Ecto neural progenitor cell (in vitro differentiated cells): ENCODE data around the gene MRPL34.

Source experiments
- DNase-seq: peaks from one replicate; pipeline ENCODE4 v3.0.0-alpha.2; 2018; ENCODE audit warnings: low spot score

The MRPL34 gene

DNA sequence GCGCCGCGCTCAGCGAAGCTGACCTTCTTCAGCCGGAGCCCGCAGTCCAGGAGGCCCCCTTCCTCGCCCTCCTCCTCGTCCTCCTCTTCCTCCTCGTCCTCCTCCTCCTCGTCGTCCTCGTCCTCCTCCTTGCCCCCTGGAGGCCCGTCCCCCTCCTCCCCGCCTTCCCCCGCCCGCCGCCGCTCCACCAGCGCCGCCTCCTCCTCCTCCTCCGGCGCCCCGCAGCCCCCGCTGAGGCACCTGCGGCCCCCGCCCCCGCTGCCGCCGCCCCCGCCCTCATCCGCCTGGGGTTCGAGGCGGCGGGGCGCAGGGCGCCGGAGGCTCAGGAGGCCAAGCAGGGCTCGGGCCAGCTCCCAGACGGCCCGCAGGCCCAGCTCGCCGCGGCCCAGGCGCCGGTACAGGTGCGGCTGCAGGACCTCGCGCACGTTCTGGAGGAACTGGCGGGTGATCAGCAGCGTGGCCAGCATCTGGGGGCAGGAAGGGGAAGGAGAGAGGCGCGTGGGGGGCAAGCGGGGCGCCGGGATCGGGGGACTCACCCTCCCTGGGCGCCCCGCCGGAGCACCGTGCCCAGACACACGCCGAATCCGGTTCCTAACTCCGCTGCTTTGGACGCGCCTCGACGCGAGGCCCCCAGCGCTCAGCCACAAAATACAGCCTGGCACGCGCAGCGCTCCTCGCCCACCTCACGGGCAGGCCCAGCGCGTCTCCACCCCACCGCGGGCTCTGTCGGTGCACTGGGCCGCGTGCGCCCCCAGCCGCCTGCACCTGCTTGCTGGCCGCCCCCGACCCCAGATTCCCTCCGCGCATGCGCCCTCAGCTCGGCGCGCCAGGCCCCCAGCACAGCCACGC lies 23.1 kb downstream of the MRPL34 start:
- no peak for DNase-seq

DNA sequence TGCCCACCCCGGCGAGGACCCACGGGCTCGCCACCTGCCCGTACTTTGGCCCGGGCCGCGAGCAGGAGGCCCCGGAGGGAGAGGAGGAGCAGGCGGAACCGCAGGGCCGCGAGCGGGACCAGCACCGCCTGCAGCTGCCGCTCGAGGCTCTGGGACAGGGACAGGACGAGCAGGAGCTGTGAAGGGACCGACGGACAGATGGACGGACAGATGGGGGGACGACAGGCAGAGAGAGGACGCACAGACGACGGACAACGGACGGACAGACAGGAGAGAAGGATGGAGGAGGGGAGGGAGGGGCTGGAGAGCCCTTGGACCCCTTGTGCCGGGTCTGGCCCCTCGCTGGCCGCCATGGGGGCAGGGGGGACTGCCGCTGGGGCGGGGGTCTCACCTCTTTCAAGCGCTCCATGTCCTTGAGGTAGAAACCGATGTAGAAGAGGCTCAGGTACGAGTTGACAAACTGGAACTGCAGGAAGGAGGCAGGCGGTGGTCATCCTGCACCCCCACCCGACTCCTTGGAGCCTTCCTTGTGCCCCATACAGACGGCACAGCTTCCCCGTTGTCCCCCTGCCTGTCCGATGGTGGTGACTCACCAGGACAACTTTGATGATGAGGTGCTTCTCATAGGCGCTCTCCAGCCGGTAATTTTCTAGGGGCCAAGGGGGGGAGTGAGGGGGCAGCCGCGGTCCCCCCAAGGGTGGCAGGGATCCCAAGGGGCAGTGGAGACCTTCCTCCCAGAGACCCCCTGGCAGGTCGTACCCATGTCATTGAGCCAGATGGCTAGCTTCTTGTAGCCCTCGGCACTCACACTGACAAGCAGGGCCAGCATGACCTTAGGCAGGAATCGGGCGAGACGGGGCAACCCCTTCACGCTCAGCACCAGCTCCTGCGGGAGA lies 23.9 kb downstream of the MRPL34 start:
- no peak for DNase-seq

DNA sequence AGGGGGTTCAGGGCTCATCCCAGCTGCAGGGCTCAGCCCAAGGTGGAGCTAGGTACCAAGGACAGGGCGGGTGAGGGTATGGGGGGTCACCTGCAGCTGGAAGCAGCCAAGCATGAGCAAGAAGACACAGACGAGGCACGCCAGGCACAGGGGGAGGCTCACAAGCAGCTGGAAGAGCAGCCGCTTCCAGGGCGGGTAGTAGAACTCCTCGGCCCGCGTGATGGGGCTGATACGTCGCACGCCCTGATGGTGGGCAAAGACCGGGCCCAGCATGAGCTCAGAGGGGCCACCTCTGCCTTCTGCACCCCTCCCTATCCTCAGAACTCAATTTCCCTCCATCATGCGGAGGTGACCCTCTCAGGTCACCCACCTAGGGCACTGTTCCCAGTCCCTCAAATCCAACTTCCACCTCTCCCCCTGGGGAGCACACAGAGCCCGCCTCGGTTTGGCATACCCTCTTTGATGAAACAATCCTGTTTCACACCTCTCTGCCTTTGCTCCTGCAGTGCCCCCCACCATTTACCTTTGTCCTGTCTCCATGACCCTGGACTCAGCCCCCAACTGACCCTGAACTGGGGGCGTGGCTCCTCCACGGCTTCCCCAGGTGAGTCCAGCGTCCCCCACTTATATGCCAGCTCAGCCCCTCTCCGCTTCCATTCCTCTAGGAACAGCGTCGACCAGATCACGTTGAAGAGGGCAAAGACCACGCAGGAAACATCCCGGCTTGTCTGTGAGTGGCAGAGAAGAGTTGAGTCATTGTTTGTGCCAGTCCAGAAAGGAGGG lies 24.8 kb downstream of the MRPL34 start:
- DNase-seq, result no peak

DNA sequence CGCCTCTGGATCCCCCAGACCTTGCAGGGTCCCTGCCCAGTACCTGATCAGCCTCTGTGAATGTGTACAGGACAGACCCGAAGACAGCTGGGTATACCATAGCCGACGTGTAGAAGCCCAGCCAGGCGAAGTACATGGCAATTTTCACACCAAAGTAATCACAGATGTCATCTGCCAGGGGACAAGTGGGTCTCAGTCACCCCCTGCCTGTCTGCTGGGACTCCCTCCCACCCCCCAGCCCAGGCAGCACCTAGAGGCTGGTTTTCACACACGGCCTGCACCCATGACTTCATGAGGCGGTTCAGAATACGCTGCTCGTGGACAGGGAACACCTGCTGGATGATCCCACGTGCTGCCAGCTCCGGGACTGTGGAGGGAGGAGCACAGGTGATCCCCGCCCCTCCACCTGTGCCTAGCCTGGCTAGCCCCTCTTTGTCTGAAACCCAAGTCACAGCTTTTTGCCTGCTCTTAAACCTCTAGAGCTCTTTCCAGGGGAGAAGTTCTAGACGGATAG lies 25.4 kb downstream of the MRPL34 start:
- DNase-seq, result no peak

DNA sequence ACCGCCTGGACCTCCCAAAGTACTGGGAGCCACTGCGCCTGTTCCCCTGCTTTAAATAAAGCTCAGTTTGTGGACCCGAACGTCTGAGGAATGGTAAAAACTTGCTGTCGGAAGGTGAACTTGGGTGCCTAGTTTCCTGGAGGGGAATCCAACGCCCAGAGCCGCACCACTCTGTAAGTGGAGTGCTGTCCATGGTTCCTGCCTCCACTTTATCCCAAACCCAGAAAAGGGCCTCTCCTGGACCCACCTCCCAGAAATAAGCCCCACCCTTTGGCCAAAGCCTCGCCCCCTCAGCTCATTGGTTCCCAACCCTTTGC lies 26.6 kb downstream of the MRPL34 start:
- no peak for DNase-seq

DNA sequence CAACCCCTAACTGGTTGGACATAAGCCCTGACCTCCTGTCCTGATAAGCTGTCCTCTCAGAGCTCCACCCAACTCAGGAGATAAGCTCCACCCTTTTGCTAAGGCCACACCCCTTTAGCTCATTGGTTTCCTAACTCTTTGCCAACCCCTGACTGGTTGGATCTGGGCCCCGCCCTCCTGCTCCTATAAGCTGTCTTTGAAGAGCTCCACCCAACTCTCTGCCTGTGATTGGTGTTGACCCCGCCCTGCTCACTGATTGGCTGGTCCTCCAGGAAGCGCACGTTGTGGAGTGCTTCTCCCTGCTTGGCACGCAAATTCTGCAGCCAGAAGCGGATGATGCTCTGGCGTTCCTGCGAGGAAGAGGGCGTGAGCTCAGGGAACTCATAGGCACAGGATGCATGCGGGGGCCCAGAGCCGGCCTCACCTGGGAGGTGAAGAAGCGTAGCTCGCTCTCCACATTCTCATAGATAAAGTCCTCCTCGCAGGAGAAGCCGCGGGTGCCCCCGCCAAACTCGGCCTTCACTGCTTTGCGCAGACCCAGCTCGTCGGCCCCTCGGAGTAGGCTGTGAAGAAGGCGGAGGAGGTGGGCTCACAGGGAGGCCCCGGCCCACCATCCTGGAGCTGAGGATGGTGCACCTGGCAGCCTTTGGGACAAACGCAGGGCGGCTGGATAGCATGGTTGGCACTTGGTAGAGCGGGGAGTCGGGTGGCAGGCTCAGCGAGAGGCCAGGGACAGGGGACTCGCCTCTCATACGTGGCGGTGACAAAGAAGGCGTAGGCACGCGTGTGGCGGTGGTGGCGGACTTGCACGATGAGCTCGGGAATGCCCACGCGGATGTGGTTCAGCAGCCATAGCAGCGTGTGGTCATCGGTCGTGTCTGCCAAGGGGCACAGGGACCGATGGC lies 27.3 kb downstream of the MRPL34 start:
- peak; percentile 67 for DNase-seq

DNA sequence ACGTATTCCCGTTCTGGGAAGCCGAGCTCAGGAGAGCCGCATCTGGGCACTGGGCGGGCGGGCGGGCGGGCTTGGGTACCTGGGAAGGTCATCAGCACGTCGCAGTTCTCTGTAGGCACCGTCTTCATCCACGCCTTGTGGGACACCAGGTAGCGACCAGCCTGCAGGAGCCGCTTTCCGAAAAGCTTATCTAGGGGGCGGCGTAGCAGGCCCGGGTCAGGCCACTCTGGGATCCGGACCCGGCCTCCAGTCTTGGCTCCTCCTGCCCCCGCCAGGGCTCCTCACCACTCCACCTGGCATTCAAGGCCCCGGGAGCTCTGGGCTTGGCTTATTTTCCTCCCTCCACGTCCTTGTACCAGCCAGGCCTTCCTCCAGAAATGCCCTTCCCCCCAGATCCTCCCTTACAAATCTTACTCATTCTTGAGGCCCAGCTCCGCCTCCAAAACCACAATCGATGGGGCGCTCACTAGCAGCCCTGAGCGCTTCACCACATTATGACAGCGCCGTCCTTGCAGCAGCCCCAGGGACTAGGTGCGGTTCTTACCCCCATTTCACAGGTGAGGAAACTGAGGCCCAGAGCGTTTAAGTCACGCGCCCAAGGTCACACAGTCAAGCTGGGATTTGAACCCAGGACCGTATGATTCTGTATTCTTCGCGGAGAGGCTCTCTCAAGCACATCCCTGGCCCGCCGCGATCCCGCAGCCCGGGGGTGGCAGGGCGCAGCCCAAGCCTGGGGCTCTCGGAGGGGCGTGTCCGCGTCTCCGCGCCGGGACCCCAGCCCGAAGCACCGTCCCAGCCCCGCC lies 28.1 kb downstream of the MRPL34 start:
- no peak for DNase-seq

DNA sequence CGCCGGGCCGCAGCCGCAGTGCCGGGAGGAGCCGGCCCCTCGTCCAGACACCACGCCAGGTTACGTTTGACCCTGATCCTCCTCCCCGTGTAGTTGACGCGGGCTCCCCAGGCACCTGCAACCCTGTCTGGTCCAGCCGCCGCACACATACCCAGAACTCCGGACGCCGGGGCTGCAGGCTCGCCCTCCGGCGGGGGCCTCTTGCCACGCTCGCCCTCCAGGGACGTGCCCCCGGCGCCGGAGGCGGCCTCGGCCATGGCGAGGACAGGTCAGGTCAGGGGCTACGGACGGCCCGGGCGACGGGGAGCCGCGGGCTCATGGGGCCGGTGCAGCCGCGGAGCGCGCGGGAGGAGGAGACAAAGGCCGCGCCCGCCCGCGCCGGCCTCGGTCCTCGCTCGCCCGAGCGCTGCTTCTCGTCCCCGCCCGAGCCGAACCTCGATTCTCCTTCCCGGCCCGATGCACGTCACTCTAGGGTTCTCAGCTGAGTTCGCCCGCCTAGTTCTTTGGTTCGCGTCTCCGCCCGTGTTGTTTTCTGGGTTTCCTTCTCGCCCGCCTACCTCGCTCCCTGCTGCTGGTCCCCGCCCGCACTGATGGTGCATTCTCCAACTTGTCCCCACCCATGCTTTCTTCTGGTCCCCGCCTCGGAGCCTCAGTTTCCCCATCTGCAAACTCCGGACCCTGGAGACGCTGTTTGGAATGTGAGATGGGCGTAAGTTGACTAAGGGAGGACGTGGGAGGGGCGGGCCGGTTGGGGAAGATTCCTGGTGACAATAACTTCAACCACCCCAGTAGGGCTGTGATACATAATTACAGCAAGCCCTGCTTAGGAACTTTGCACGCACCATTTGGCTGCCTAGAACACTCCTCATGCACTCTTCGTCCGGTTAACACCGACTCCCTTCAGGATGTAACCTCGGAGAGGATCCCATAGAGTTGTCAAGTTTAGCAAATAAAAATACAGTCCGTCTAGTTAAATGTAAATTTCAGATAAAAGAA lies 29.0 kb downstream of the MRPL34 start, which contains the start of gene ANO8:
Gene ANO8 (minus strand): TSS at position 442 of the 996 bp plus-strand sequence. CDS start 185 bp downstream, at position 257.
- DNase-seq, result peak; percentile 96

DNA sequence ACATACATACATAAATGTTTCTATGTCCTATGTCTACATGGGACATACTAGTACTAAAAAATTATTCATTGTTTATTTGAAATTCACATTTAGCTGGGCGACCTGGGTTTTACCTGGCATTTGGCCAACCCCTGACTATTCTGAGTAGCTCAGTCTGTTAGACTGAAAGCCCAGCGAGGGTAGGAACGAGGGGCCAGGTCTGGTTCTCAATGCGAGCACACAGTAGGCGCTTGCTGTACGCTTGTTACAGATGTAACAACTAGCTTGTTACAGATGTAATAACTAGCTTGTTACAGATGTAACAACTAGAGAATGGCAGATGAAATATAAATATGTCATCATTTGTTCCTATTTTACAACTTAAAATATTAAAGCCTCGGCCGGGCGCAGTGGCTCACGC lies 29.9 kb downstream of the MRPL34 start:
- DNase-seq, result no peak

DNA sequence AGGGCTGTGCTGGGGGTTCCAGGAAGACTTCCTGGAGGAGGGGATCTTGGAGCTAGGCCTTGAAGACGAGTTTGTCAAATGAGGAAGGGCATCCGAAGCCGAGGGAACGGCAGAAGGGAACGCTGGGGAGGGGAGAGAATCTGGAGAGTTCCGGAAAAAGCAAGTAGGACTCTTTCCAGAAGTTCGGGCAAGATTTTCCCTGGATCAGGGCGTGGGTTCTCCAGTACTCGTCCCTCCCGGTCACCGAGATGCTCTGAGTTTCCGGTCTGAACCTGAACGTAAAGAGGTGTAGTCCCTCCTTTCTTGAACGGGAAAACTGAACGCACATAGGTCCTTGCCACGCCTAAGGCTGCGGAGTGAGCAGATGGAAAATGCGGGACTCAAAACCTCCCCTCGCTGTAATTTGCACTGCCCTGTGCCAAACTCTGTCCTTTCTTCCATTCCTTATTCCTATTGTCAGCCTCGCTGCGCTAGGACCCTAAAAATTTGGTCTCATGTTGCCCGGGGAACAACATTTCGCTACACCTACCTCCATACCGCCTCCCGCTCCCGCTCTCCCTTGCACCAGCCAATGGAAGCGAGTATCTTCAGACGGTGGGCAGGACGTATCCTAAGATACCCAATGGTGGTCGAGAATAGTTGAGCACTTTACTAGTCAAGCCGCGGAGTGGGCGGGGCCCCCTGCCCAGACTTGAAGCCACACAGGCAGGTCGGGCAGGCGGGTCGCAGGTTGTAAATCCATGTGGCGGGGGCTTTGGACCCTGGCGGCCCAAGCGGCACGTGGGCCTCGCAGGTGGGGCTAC lies 31.4 kb downstream of the MRPL34 start, which contains the start of gene GTPBP3:
Gene GTPBP3 (plus strand): TSS at position 682 of the 803 bp plus-strand sequence. CDS start 59 bp downstream, at position 741.
- DNase-seq, result peak; percentile 96

DNA sequence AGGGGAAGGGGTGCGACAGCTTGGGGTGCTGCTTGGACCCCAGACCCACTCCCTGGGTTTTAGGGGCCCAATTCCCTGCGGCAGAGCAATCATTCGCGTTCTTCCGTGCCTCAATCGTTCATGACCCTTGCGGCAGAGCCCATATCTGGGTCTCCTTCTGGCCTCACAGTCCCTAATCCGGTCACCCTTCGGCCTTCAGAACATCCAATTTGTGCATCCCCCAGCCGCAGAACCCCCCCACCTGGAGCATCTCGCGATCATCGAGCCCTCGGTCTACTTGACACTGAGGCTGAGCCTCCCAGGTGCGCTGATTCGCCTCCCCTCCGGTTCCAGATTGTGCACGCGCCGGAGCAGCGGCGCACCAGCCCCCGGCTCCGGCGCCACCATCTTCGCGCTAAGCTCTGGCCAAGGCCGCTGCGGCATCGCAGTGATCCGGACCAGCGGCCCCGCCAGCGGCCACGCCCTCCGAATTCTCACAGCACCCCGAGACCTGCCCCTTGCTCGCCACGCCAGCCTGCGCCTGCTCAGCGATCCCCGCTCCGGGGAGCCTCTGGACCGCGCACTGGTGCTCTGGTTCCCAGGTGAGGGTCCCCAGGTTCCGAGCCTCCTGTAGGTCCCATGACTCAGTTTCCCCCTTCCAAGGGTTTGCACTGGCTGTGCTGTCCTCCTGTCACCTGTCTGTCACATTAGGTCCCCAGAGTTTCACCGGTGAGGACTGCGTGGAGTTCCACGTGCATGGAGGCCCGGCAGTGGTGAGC lies 32.2 kb downstream of the MRPL34 start:
- DNase-seq, result no peak

DNA sequence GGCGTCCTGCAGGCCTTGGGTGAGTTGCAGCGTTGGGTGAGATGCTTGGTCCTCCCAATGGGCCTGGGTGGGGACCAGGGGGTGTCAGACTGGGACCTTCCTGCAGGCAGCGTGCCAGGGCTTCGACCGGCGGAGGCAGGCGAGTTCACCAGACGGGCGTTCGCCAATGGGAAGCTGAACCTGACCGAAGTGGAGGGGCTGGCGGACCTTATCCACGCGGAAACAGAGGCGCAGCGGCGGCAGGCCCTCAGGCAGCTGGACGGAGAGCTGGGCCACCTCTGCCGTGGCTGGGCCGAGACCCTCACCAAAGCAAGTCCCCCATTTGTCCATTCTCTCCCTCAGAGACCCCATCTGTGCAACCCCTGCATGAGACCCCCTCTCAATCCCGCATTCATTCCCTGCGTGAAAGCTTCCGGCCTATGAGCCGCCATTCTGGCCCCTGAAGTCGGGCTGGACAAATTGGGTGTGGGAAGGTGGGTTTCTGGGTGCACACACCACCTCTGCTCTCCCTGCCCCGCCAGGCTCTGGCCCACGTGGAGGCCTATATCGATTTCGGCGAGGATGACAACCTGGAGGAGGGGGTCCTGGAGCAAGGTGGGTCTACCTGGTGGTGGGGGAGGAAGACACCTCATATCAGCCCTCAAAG lies 32.9 kb downstream of the MRPL34 start:
- no peak for DNase-seq

DNA sequence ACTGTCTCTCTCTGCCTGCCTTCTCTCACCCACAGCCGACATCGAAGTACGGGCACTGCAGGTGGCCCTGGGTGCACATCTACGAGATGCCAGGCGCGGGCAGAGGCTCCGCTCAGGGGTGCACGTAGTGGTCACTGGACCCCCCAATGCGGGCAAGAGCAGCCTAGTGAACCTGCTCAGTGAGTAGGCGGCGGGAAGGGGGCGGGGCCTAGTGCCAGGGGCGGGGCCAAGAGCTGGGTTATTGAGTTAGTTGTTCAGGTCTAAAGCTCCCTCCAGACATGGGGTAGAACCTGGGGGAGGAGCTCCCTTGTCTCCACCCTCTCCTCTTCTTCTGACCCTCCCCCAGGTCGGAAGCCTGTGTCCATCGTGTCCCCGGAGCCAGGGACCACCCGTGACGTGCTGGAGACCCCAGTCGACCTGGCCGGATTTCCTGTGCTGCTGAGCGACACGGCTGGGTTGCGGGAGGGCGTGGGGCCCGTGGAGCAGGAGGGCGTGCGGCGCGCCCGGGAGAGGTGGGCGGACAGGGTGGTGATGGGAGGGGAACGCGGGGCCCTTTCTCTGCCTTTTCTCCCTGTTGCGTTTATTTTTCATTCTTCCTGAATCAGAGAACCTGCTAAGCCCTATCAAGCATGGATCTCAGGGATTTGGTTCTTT lies 33.5 kb downstream of the MRPL34 start:
- DNase-seq, result no peak

DNA sequence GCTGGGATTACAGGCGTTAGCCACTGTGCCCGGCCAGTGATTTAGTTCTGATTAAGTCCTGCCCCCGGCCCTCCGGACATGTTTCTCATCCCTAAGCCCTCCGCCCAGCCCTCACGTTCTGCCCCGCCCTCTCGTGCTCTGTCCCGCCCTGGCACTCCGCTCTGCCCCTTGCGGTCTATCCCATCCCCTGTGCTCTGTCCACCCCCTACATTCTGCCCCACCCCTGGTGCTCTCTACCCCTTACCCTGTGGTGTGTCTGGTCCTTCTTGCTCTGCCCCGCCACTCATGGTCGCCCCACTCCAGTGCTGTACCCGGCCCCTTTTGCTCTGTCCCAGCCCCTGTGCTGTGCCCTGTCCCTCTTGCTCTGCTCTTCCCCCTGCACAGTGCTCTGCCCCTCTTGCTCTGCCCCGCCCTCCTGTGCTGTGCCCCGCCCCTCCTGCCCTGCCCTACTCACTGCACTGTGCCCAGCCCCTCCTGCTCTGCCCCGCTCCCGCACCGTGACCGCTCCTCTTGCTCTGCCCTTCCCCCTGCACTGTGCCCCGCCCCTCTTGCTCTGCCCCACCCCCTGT lies 34.7 kb downstream of the MRPL34 start:
- DNase-seq, result peak; percentile 86

DNA sequence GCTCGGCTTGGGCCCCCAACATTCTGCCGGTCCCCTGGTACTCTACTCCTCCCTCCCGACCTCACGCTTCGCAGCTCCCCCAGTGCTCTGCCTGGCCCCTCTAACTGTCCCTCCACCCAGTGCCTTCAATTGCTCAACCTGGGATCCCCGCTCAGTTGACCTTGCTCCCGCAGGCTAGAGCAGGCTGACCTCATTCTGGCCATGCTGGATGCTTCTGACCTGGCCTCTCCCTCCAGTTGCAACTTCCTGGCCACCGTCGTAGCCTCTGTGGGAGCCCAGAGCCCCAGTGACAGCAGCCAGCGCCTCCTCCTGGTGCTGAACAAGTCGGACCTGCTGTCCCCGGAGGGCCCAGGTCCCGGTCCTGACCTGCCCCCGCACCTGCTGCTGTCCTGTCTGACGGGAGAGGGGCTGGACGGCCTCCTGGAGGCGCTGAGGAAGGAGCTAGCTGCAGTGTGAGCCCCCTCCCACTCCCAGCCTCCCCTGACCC lies 35.2 kb downstream of the MRPL34 start:
- DNase-seq, result no peak

DNA sequence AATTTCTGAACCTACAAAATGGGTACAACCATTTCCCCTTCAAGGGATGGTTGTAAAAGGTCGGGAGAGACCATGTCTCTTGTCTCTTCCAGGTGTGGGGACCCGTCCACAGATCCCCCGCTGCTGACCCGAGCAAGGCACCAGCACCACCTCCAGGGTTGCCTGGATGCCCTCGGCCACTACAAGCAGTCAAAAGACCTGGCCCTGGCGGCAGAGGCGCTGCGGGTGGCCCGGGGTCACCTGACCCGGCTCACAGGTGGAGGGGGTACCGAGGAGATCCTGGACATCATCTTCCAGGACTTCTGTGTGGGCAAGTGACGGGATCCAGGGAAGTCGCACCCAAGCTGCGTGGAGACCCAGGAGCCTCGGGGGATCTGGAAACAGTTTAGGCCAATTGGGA lies 35.7 kb downstream of the MRPL34 start:
- no peak for DNase-seq
